Inferior parietal cortex (tissue), 1 donor: ENCODE data around the gene VPS13D.
"Not testable (repeated sequence)": the region's sequence is repeated elsewhere in the genome, so short reads cannot be mapped to it uniquely, and the experiment has no call there.

Experiments used
- DNase-seq: peaks from one replicate; pipeline ENCODE4 v3.0.0-alpha.2; 2016; ENCODE audit errors: extremely low spot score

VPS13D gene

GRCh38 chr1:12515234-12515633 is 285.4 kb downstream of the VPS13D start:
- DNase-seq = no peak

GRCh38 chr1:12516741-12517140 is 286.9 kb downstream of the VPS13D start:
- no peak for DNase-seq

- DNase-seq = no peak
These were observed 289.3 kb downstream of the VPS13D start for GRCh38 chr1:12518931-12519692.

GRCh38 chr1:12519693-12520364 is 290.0 kb downstream of the VPS13D start:
- DNase-seq = no peak

GRCh38 chr1:12521096-12521495 is 291.3 kb downstream of the VPS13D start:
- DNase-seq = no peak

- not testable (repeated sequence) for DNase-seq
These were observed 292.9 kb downstream of the VPS13D start for GRCh38 chr1:12522780-12523179.

- no peak for DNase-seq
These were observed 294.4 kb downstream of the VPS13D start for GRCh38 chr1:12524266-12524665.

- no peak for DNase-seq
These were observed 295.7 kb downstream of the VPS13D start for GRCh38 chr1:12525311-12526181.

- no peak for DNase-seq
These were observed 297.7 kb downstream of the VPS13D start for GRCh38 chr1:12527564-12527963.

- no peak for DNase-seq
These were observed 298.4 kb downstream of the VPS13D start for GRCh38 chr1:12528021-12528852.

GRCh38 chr1:12529640-12530174 is 299.9 kb downstream of the VPS13D start:
- DNase-seq = no peak

GRCh38 chr1:12530462-12531178 is 300.8 kb downstream of the VPS13D start:
- DNase-seq = no peak

- DNase-seq = no peak
These were observed 301.3 kb downstream of the VPS13D start for GRCh38 chr1:12531179-12531499.

GRCh38 chr1:12532405-12533315 is 302.8 kb downstream of the VPS13D start:
- no peak for DNase-seq

GRCh38 chr1:12536023-12536639 is 306.3 kb downstream of the VPS13D start:
- DNase-seq = no peak

GRCh38 chr1:12537294-12537693 is 307.5 kb downstream of the VPS13D start:
- no peak for DNase-seq

GRCh38 chr1:12537906-12538461 is 308.2 kb downstream of the VPS13D start:
- DNase-seq = no peak

GRCh38 chr1:12538536-12538935 is 308.7 kb downstream of the VPS13D start:
- DNase-seq = not testable (repeated sequence)

GRCh38 chr1:12539320-12539704 is 309.5 kb downstream of the VPS13D start:
- DNase-seq = no peak
